OCI-LY1 (cell line): ENCODE results near the gene AKT3.

Experiments used
- H2AFZ ChIP-seq: fragments of 200-600 bp; sonication (generic), shearing (Covaris generic); 2 replicates; pipeline ENCODE4 v1.6.0; 2014; ENCODE audit warnings: antibody characterized with exemption, mild to moderate bottlenecking, low read length
- H3F3A ChIP-seq: fragments of 200-600 bp; sonication (generic), shearing (Covaris generic); 2 replicates; pipeline ENCODE4 v1.6.0; 2014; ENCODE audit warnings: mild to moderate bottlenecking, antibody characterized with exemption, low read length, moderate library complexity; ENCODE audit not compliant: insufficient read depth
- H3K27ac ChIP-seq: fragments of 200-600 bp; sonication (generic); 2 replicates; pipeline ENCODE4 v1.5.1; 2014; ENCODE audit warnings: low read length, mixed run types, mild to moderate bottlenecking, low read depth; ENCODE audit not compliant: poor library complexity, severe bottlenecking
- H3K27me3 ChIP-seq: fragments of 200-600 bp; sonication (generic); 2 replicates; pipeline ENCODE4 v1.6.0; 2014; ENCODE audit warnings: antibody characterized with exemption, mild to moderate bottlenecking, low read length, moderate library complexity; ENCODE audit not compliant: insufficient read depth
- H3K36me3 ChIP-seq: fragments of 200-600 bp; sonication (generic); 2 replicates; pipeline ENCODE4 v1.6.1; 2014; ENCODE audit warnings: mild to moderate bottlenecking, antibody characterized with exemption, low read length, moderate library complexity, mixed read lengths; ENCODE audit not compliant: insufficient read depth
- H3K4me1 ChIP-seq: fragments of 200-600 bp; sonication (generic); 2 replicates; pipeline ENCODE4 v1.5.1; 2014; ENCODE audit warnings: mild to moderate bottlenecking, low read length, moderate library complexity; ENCODE audit not compliant: insufficient read depth, severe bottlenecking
- H3K4me2 ChIP-seq: fragments of 200-600 bp; sonication (generic), shearing (Covaris generic); 2 replicates; pipeline ENCODE4 v1.6.1; 2014; ENCODE audit warnings: low read length
- H3K4me3 ChIP-seq: fragments of 200-600 bp; sonication (generic); 2 replicates; pipeline ENCODE4 v1.5.1; 2014; ENCODE audit warnings: low read length, low read depth, mild to moderate bottlenecking, mixed read lengths; ENCODE audit not compliant: poor library complexity, severe bottlenecking
- H3K79me2 ChIP-seq: fragments of 200-600 bp; shearing (Covaris generic); 2 replicates; pipeline ENCODE4 v1.6.1; 2016; ENCODE audit warnings: mixed run types, low read length, mixed read lengths; ENCODE audit not compliant: insufficient read depth
- H3K9ac ChIP-seq: fragments of 200-600 bp; sonication (generic), shearing (Covaris generic); 2 replicates; pipeline ENCODE4 v1.6.1; 2014; ENCODE audit warnings: mild to moderate bottlenecking, low read length, mixed read lengths
- H3K9me2 ChIP-seq: fragments of 200-600 bp; sonication (generic), shearing (Covaris generic); 2 replicates; pipeline ENCODE4 v1.6.1; 2014; ENCODE audit warnings: low read depth, mild to moderate bottlenecking, low read length, mixed read lengths
- H3K9me3 ChIP-seq: fragments of 200-600 bp; shearing (Covaris generic); 2 replicates; pipeline ENCODE4 v1.6.1; 2014; ENCODE audit warnings: low read length, mixed read lengths
- H4K20me1 ChIP-seq: fragments of 200-600 bp; sonication (generic), shearing (Covaris generic); 2 replicates; pipeline ENCODE4 v1.6.0; 2016; ENCODE audit warnings: mild to moderate bottlenecking, low read length; ENCODE audit not compliant: insufficient read depth
- EZH2 ChIP-seq: fragments of 200-600 bp; sonication (generic), shearing (Covaris generic); IDR thresholded peaks from 2 replicates; pipeline ENCODE4 v1.8.0; 2017; ENCODE audit warnings: borderline replicate concordance, mixed run types, mild to moderate bottlenecking, antibody characterized with exemption, low read length, moderate library complexity, mixed read lengths
- TF ChIP-seq, protein P1 (sequence below): fragments of 200-600 bp; sonication (generic), shearing (Covaris generic); IDR thresholded peaks from 2 replicates; pipeline ENCODE4 v1.5.1; 2017; ENCODE audit warnings: mild to moderate bottlenecking, antibody characterized with exemption, low read length, moderate library complexity, mixed read lengths

AKT3 gene

GRCh38 chr1:243487036-243487648 is 362.9 kb downstream of the AKT3 start:
- H3K4me1 ChIP-seq = no peaks in the 10 kb centered on the region
- no peak overlapping the region for H3K9ac ChIP-seq
- no peaks in the 10 kb centered on the region for H3F3A ChIP-seq
- no peak for TF ChIP-seq EZH2
- TF ChIP-seq, protein P1, sequence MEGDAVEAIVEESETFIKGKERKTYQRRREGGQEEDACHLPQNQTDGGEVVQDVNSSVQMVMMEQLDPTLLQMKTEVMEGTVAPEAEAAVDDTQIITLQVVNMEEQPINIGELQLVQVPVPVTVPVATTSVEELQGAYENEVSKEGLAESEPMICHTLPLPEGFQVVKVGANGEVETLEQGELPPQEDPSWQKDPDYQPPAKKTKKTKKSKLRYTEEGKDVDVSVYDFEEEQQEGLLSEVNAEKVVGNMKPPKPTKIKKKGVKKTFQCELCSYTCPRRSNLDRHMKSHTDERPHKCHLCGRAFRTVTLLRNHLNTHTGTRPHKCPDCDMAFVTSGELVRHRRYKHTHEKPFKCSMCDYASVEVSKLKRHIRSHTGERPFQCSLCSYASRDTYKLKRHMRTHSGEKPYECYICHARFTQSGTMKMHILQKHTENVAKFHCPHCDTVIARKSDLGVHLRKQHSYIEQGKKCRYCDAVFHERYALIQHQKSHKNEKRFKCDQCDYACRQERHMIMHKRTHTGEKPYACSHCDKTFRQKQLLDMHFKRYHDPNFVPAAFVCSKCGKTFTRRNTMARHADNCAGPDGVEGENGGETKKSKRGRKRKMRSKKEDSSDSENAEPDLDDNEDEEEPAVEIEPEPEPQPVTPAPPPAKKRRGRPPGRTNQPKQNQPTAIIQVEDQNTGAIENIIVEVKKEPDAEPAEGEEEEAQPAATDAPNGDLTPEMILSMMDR = no peak
- H4K20me1 ChIP-seq = no peaks in the 10 kb centered on the region
- H2AFZ ChIP-seq = no peak overlapping the region
- no peaks in the 10 kb centered on the region for H3K79me2 ChIP-seq
- no peak overlapping the region for H3K4me2 ChIP-seq
- no peaks in the 10 kb centered on the region for H3K9me3 ChIP-seq
- H3K27me3 ChIP-seq = no peaks in the 10 kb centered on the region
- no peaks in the 10 kb centered on the region for H3K36me3 ChIP-seq
- H3K4me3 ChIP-seq = no peak overlapping the region
- no peak overlapping the region for H3K27ac ChIP-seq
- H3K9me2 ChIP-seq = no peaks in the 10 kb centered on the region

- H3K4me1 ChIP-seq = no peaks in the 10 kb centered on the region
- no peaks in the 10 kb centered on the region for H3K79me2 ChIP-seq
- H3K9me3 ChIP-seq = no peaks in the 10 kb centered on the region
- no peaks in the 10 kb centered on the region for H4K20me1 ChIP-seq
- no peak overlapping the region for H3K27ac ChIP-seq
- H3K4me2 ChIP-seq = no peak overlapping the region
- TF ChIP-seq, protein P1 = no peak
- TF ChIP-seq EZH2 = no peak
- H3K27me3 ChIP-seq = no peaks in the 10 kb centered on the region
- no peaks in the 10 kb centered on the region for H3F3A ChIP-seq
- H3K4me3 ChIP-seq = no peak overlapping the region
- H3K9me2 ChIP-seq = no peaks in the 10 kb centered on the region
- H2AFZ ChIP-seq = no peak overlapping the region
- H3K9ac ChIP-seq = no peak overlapping the region
- no peaks in the 10 kb centered on the region for H3K36me3 ChIP-seq
Measured at GRCh38 chr1:243483952-243484351, 366.1 kb downstream of the AKT3 start.

DNA sequence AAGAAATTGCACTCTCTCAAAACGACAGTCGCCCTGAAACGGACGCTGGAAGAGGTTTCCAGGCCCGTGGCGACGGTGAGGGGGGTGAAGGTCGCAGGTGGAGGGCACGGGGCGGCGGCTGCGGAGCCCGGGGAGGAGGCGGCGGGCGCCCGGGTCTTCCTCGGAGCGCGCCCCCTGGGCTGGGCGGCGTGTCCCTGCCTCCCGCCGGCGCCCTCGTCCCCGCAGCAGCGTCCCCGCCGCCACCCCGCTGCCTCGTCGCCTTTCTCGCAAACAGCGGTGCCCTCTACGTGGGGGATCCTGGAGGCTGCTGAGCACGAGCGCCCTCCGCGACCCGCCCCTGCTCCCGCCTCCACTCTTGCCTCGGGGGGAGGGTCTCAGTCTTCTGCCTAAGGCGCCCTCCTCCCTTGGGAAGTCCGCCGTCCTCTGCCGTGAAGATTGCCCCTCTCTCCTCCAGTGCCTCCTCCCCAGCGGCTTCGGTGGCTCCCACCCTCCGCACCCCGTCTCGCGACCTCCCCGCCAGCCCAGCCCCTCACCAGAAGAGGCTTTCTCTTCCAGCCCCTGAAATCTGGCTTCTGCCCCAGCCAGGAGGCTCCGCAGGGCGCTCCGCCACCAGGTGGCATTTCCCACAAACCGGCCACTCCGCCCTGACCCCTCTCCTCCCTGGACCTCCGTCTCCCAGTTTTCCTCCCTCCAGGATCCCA is 366.8 kb downstream of the AKT3 start:
- H3K27me3 ChIP-seq = no peaks in the 10 kb centered on the region
- H3K79me2 ChIP-seq = no peaks in the 10 kb centered on the region
- H3K4me1 ChIP-seq = no peaks in the 10 kb centered on the region
- no peak overlapping the region for H3K9ac ChIP-seq
- H3K27ac ChIP-seq = no peak overlapping the region
- H4K20me1 ChIP-seq = no peaks in the 10 kb centered on the region
- no peaks in the 10 kb centered on the region for H3K36me3 ChIP-seq
- no peaks in the 10 kb centered on the region for H3K9me2 ChIP-seq
- H3F3A ChIP-seq = no peaks in the 10 kb centered on the region
- H2AFZ ChIP-seq = no peak overlapping the region
- TF ChIP-seq, protein P1 = no peak
- no peak for TF ChIP-seq EZH2
- no peak overlapping the region for H3K4me3 ChIP-seq
- no peak overlapping the region for H3K4me2 ChIP-seq
- H3K9me3 ChIP-seq = no peaks in the 10 kb centered on the region
